Large intestine (tissue), 3 donors: ENCODE data around the gene FGD2. TPM values are rescaled to one million over a fixed set of nuclear protein-coding genes. Genes with fewer than 3 reads are reported as not detected.
"Not testable (repeated sequence)": the region's sequence is repeated elsewhere in the genome, so short reads cannot be mapped to it uniquely, and the experiment has no call there.

Experiments
- DNase-seq, 2 donors: peaks; one replicate each; pipeline versions ENCODE4 v3.0.0 to v3.0.0-alpha.2; 2013
- H3K27ac ChIP-seq: one replicate; pipeline ENCODE4 v1.5.1; 2013; ENCODE audit warnings: low read length
- H3K27me3 ChIP-seq: 2 replicates; pipeline ENCODE4 v1.6.1; 2013; ENCODE audit warnings: low read length; ENCODE audit not compliant: control insufficient read depth, insufficient read depth
- H3K36me3 ChIP-seq: 2 replicates; pipeline ENCODE4 v1.6.1; 2013; ENCODE audit warnings: low read length; ENCODE audit not compliant: control insufficient read depth, insufficient read depth
- H3K4me1 ChIP-seq: one replicate; pipeline ENCODE4 v1.6.1; 2013; ENCODE audit warnings: low read length; ENCODE audit not compliant: control insufficient read depth, insufficient read depth
- H3K4me3 ChIP-seq: one replicate; pipeline ENCODE4 v1.5.1; 2013; ENCODE audit warnings: low read length
- H3K9me3 ChIP-seq: one replicate; pipeline ENCODE4 v1.6.1; 2013; ENCODE audit warnings: mild to moderate bottlenecking, low read depth, low read length, moderate library complexity; ENCODE audit not compliant: control insufficient read depth
- WGBS: methylation state at CpG from one replicate; pipeline ENCODE4 v1.1.5; 2013; ENCODE audit warnings: low lambda C conversion rate; ENCODE audit not compliant: insufficient coverage; 5-methylcytosine and 5-hydroxymethylcytosine counted together
- polyA plus RNA-seq: library from polyadenylated mRNA; unstranded; fragments of 120-200 nt; gene quantifications from one replicate; pipeline ENCODE4 v1.2.1, GENCODE V29; 2013

FGD2 gene
- polyA plus RNA-seq, 1 donor: 15.5 TPM

- WGBS: no CpG with 5 or more reads among the region's 6 CpGs
These were observed 25.3 kb upstream of the FGD2 start for GRCh38 chr6:36980129-36980528.

GRCh38 chr6:36980876-36981619 lies 24.4 kb upstream of the FGD2 start:
- Histone ChIP-seq H3K9me3 (no peaks in the 10 kb centered on the region), H3K4me1 (peaks cover 11% of the 10 kb centered on the region), H3K4me3 (no peak overlapping the region), H3K36me3 (peaks cover 39% of the 10 kb centered on the region), H3K27me3 (no peaks in the 10 kb centered on the region), H3K27ac (no peak overlapping the region)
- DNase-seq: no peak
- no CpG with 5 or more reads among the region's 14 CpGs for WGBS

More at GRCh38 chr6:36980129-36980528, 25.3 kb upstream of the FGD2 start:
- Histone ChIP-seq H3K9me3 (no peaks in the 10 kb centered on the region), H3K36me3 (peaks cover 48% of the 10 kb centered on the region), H3K4me3 (no peak overlapping the region), H3K4me1 (peaks cover 11% of the 10 kb centered on the region), H3K27ac (no peak overlapping the region), H3K27me3 (no peaks in the 10 kb centered on the region)
- DNase-seq: no peak

GRCh38 chr6:36983538-36983937 lies 21.9 kb upstream of the FGD2 start:
- no peak for DNase-seq
- Histone ChIP-seq H3K27ac (no peak overlapping the region), H3K4me3 (no peak overlapping the region), H3K36me3 (peaks cover 14% of the 10 kb centered on the region), H3K4me1 (peaks cover 11% of the 10 kb centered on the region), H3K9me3 (no peaks in the 10 kb centered on the region), H3K27me3 (no peaks in the 10 kb centered on the region)
- WGBS: no CpG with 5 or more reads among the region's 3 CpGs

- peak; percentile 29 to 47 for DNase-seq
- H3K36me3 ChIP-seq: peaks cover 13% of the 10 kb centered on the region
- H3K4me1 ChIP-seq: peaks cover 11% of the 10 kb centered on the region
- H3K9me3 ChIP-seq: no peaks in the 10 kb centered on the region
- WGBS: no CpG with 5 or more reads among the region's 19 CpGs
- peak overlapping the region; percentile 96 for H3K4me3 ChIP-seq
- peak overlapping the region; percentile 19 for H3K27ac ChIP-seq
- H3K27me3 ChIP-seq: no peaks in the 10 kb centered on the region
These were observed 20.7 kb upstream of the FGD2 start for GRCh38 chr6:36984581-36985416.

GRCh38 chr6:36985417-36985807 lies 20.0 kb upstream of the FGD2 start:
- no peaks in the 10 kb centered on the region for H3K9me3 ChIP-seq
- 0% methylated on average over 6 of the region's 15 CpGs for WGBS
- peak in 1 of 2 donors; percentile 17 for DNase-seq
- H3K27ac ChIP-seq: peak overlapping the region; percentile 64
- peak overlapping the region; percentile 96 for H3K4me3 ChIP-seq
- no peaks in the 10 kb centered on the region for H3K27me3 ChIP-seq
- H3K4me1 ChIP-seq: peaks cover 11% of the 10 kb centered on the region
- peaks cover 13% of the 10 kb centered on the region for H3K36me3 ChIP-seq

GRCh38 chr6:36985808-36986703 lies 19.4 kb upstream of the FGD2 start, which contains the start of gene MTCH1:
MTCH1 (minus strand) TSS chr6:36986196; CDS start chr6:36986173, 23 bp downstream.
- no peaks in the 10 kb centered on the region for H3K27me3 ChIP-seq
- H3K36me3 ChIP-seq: peaks cover 9% of the 10 kb centered on the region
- no CpG with 5 or more reads among the region's 101 CpGs for WGBS
- H3K4me1 ChIP-seq: peaks cover 11% of the 10 kb centered on the region
- H3K4me3 ChIP-seq: peak within 1 kb of the TSS; percentile 96
- DNase-seq: peak; percentile 88 to 92
- peak within 1 kb of the TSS; percentile 76 for H3K27ac ChIP-seq
- H3K9me3 ChIP-seq: no peaks in the 10 kb centered on the region

- Histone ChIP-seq H3K27ac (peak overlapping the region; percentile 76), H3K27me3 (no peaks in the 10 kb centered on the region), H3K4me1 (peaks cover 11% of the 10 kb centered on the region), H3K9me3 (no peaks in the 10 kb centered on the region), H3K36me3 (peaks cover 4% of the 10 kb centered on the region), H3K4me3 (peak overlapping the region; percentile 63)
- no peak for DNase-seq
- 0% methylated on average over 1 of the region's 8 CpGs for WGBS
These were observed 18.8 kb upstream of the FGD2 start for GRCh38 chr6:36986704-36987047.

- Histone ChIP-seq H3K4me1 (peaks cover 5% of the 10 kb centered on the region), H3K9me3 (no peaks in the 10 kb centered on the region), H3K27ac (no peak overlapping the region), H3K27me3 (peaks cover 4% of the 10 kb centered on the region), H3K4me3 (no peak overlapping the region), H3K36me3 (no peaks in the 10 kb centered on the region)
- DNase-seq: no peak
- no CpG with 5 or more reads among the region's 6 CpGs for WGBS
These were observed 16.2 kb upstream of the FGD2 start for GRCh38 chr6:36989264-36989663.

- not testable (repeated sequence) for DNase-seq, H3K9me3 ChIP-seq, H3K4me1 ChIP-seq, H3K36me3 ChIP-seq, H3K27ac ChIP-seq, H3K27me3 ChIP-seq, H3K4me3 ChIP-seq
- WGBS: no CpG with 5 or more reads among the region's 2 CpGs
These were observed 15.1 kb upstream of the FGD2 start for GRCh38 chr6:36990401-36990800.
